ENCODE results near the gene CDK12.

DNA sequence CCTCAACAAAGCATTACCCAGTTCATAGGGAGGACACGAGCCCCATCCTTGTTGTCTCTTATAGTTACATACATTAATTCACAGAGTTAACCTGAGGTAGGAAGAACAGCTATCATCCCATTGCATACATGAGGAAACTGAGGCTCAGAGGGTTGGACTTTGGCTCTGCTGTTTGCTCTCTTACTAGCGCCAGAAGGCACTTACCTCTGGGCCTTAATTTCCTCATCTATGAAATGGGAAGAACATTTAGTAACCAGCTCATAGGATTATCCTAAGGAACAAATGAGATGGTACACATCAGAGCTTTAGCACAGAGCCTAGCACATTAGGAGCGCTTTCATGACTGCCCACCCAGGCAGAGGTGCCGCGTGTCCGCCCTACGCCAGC, 118.8 kb downstream of the CDK12 start:
- TF ChIP-seq KDM5A (IDR thresholded peaks at IDR 0.05): no peak
- no peak for TF ChIP-seq MAX (IDR thresholded peaks at IDR 0.05)
- no peak for TF ChIP-seq RFX5 (IDR thresholded peaks at IDR 0.05)
- TF ChIP-seq, protein P1, sequence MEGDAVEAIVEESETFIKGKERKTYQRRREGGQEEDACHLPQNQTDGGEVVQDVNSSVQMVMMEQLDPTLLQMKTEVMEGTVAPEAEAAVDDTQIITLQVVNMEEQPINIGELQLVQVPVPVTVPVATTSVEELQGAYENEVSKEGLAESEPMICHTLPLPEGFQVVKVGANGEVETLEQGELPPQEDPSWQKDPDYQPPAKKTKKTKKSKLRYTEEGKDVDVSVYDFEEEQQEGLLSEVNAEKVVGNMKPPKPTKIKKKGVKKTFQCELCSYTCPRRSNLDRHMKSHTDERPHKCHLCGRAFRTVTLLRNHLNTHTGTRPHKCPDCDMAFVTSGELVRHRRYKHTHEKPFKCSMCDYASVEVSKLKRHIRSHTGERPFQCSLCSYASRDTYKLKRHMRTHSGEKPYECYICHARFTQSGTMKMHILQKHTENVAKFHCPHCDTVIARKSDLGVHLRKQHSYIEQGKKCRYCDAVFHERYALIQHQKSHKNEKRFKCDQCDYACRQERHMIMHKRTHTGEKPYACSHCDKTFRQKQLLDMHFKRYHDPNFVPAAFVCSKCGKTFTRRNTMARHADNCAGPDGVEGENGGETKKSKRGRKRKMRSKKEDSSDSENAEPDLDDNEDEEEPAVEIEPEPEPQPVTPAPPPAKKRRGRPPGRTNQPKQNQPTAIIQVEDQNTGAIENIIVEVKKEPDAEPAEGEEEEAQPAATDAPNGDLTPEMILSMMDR (IDR thresholded peaks at IDR 0.05): no peak
- no peak for TF ChIP-seq MYC (IDR thresholded peaks at IDR 0.05; ENCODE audit: borderline replicate concordance, low read length)
- TF ChIP-seq, protein P2, sequence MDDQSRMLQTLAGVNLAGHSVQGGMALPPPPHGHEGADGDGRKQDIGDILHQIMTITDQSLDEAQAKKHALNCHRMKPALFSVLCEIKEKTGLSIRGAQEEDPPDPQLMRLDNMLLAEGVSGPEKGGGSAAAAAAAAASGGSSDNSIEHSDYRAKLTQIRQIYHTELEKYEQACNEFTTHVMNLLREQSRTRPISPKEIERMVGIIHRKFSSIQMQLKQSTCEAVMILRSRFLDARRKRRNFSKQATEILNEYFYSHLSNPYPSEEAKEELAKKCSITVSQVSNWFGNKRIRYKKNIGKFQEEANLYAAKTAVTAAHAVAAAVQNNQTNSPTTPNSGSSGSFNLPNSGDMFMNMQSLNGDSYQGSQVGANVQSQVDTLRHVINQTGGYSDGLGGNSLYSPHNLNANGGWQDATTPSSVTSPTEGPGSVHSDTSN (IDR thresholded peaks at IDR 0.05): no peak
- TF ChIP-seq BCL3 (IDR thresholded peaks at IDR 0.05): no peak
- TF ChIP-seq HOXB5 (CRISPR knock-in tag; IDR thresholded peaks at IDR 0.05): no peak
